Measurements from ENCODE around the gene MARCHF10.

GRCh38 chr17:62818526-62818925 is 10.4 kb upstream of the MARCHF10 start:
- no peak for TF ChIP-seq EZH2phosphoT487 (IDR thresholded peaks at IDR 0.05; ENCODE audit: borderline replicate concordance, low read depth, low read length)
- no peak for TF ChIP-seq CTCF (conservative IDR thresholded peaks at IDR 0.05; ENCODE audit: low read length)
